KOPT-K1 (cell line): Measurements from ENCODE around the gene SASH3.

Experiments used
- H3K27ac ChIP-seq: fragments of 200-600 bp; sonication (generic); 2 replicates; pipeline ENCODE4 v1.5.1; 2016; ENCODE audit warnings: antibody characterized with exemption, mild to moderate bottlenecking, low read depth, low read length; ENCODE audit not compliant: poor library complexity, severe bottlenecking
- H3K36me3 ChIP-seq: fragments of 200-600 bp; sonication (generic); 2 replicates; pipeline ENCODE4 v1.5.1; 2017; ENCODE audit warnings: antibody characterized with exemption, mild to moderate bottlenecking, low read length, moderate library complexity; ENCODE audit not compliant: insufficient read depth
- H3K9me3 ChIP-seq: fragments of 200-600 bp; sonication (generic); 2 replicates; pipeline ENCODE4 v1.5.1; 2017; ENCODE audit warnings: antibody characterized with exemption, low read length, mild to moderate bottlenecking; ENCODE audit not compliant: insufficient read depth, poor library complexity, severe bottlenecking

The SASH3 gene

GRCh38 chrX:129804806-129805205, 25.1 kb downstream of the SASH3 start:
- H3K9me3 ChIP-seq, result no peaks in the 10 kb centered on the region
- H3K27ac ChIP-seq, result no peak overlapping the region
- H3K36me3 ChIP-seq, result peaks cover 31% of the 10 kb centered on the region

- Histone ChIP-seq H3K36me3 (peaks cover 50% of the 10 kb centered on the region), H3K9me3 (no peaks in the 10 kb centered on the region), H3K27ac (no peak overlapping the region)
Measured at GRCh38 chrX:129808158-129808828, 28.5 kb downstream of the SASH3 start.

- Histone ChIP-seq H3K27ac (no peak overlapping the region), H3K9me3 (no peaks in the 10 kb centered on the region), H3K36me3 (peaks cover 58% of the 10 kb centered on the region)
Measured at GRCh38 chrX:129808829-129809796, 29.4 kb downstream of the SASH3 start.

- peaks cover 45% of the 10 kb centered on the region for H3K36me3 ChIP-seq
Measured at GRCh38 chrX:129813662-129814368, 34.1 kb downstream of the SASH3 start.

GRCh38 chrX:129818123-129818522, 38.4 kb downstream of the SASH3 start:
- H3K27ac ChIP-seq, result no peak overlapping the region
- H3K36me3 ChIP-seq, result peaks cover 27% of the 10 kb centered on the region
- H3K9me3 ChIP-seq, result no peaks in the 10 kb centered on the region

More at GRCh38 chrX:129813662-129814368, 34.1 kb downstream of the SASH3 start:
- Histone ChIP-seq H3K27ac (no peak overlapping the region), H3K9me3 (no peaks in the 10 kb centered on the region)

GRCh38 chrX:129823115-129823514, 43.4 kb downstream of the SASH3 start:
- Histone ChIP-seq H3K36me3 (peaks cover 19% of the 10 kb centered on the region), H3K9me3 (no peaks in the 10 kb centered on the region), H3K27ac (peak overlapping the region; percentile 22)

- peak overlapping the region; percentile 22 for H3K27ac ChIP-seq
- H3K36me3 ChIP-seq, result peaks cover 19% of the 10 kb centered on the region
Measured at GRCh38 chrX:129823522-129823921, 43.8 kb downstream of the SASH3 start.

GRCh38 chrX:129824620-129825019, 44.9 kb downstream of the SASH3 start:
- H3K27ac ChIP-seq, result no peak overlapping the region
- H3K36me3 ChIP-seq, result peaks cover 28% of the 10 kb centered on the region
- no peaks in the 10 kb centered on the region for H3K9me3 ChIP-seq

More at GRCh38 chrX:129823522-129823921, 43.8 kb downstream of the SASH3 start:
- no peaks in the 10 kb centered on the region for H3K9me3 ChIP-seq

- peaks cover 28% of the 10 kb centered on the region for H3K36me3 ChIP-seq
- peak overlapping the region; percentile 24 for H3K27ac ChIP-seq
- no peaks in the 10 kb centered on the region for H3K9me3 ChIP-seq
Measured at GRCh38 chrX:129825746-129826505, 46.2 kb downstream of the SASH3 start.

GRCh38 chrX:129830494-129830893, 50.7 kb downstream of the SASH3 start:
- no peak overlapping the region for H3K27ac ChIP-seq
- peaks cover 20% of the 10 kb centered on the region; the same call in 1 of the 2 replicates for H3K36me3 ChIP-seq
- no peaks in the 10 kb centered on the region for H3K9me3 ChIP-seq

- Histone ChIP-seq H3K27ac (no peak overlapping the region), H3K36me3 (peaks cover 20% of the 10 kb centered on the region; the same call in 1 of the 2 replicates), H3K9me3 (no peaks in the 10 kb centered on the region)
Measured at GRCh38 chrX:129831091-129831885, 51.5 kb downstream of the SASH3 start.

GRCh38 chrX:129833153-129833990, 53.6 kb downstream of the SASH3 start:
- H3K9me3 ChIP-seq, result no peaks in the 10 kb centered on the region
- peaks cover 31% of the 10 kb centered on the region; the same call in 1 of the 2 replicates for H3K36me3 ChIP-seq
- H3K27ac ChIP-seq, result no peak overlapping the region

- Histone ChIP-seq H3K9me3 (no peaks in the 10 kb centered on the region), H3K27ac (no peak overlapping the region), H3K36me3 (peaks cover 40% of the 10 kb centered on the region; the same call in 1 of the 2 replicates)
Measured at GRCh38 chrX:129836827-129837226, 57.1 kb downstream of the SASH3 start.
